Esophagus (tissue), 2 donors: ENCODE results near the gene CDH24. TPM values are rescaled to one million over a fixed set of nuclear protein-coding genes. Genes with fewer than 3 reads are reported as not detected.
A peak's percentile ranks its signal among the peaks of the same experiment; 100 is the strongest.
"Not testable (repeated sequence)": the region's sequence is repeated elsewhere in the genome, so short reads cannot be mapped to it uniquely, and the experiment has no call there.

Experiments used
- H3K27ac ChIP-seq, 2 donors: one replicate each; pipeline ENCODE4 v1.5.1; 2013; ENCODE audit warnings: low read depth in 2 of 2, mild to moderate bottlenecking in 2 of 2, inconsistent platforms in 1 of 2, low read length in 1 of 2, moderate library complexity in 1 of 2
- H3K27me3 ChIP-seq, 2 donors: one replicate each; pipeline ENCODE4 v1.6.1; 2013; ENCODE audit warnings: low read length in 2 of 2, control low read depth in 1 of 2, mild to moderate bottlenecking in 1 of 2; ENCODE audit not compliant: insufficient read depth in 2 of 2, control insufficient read depth in 1 of 2
- H3K36me3 ChIP-seq, 2 donors: one replicate each; pipeline ENCODE4 v1.6.1; 2013; ENCODE audit warnings: low read length in 1 of 2; ENCODE audit not compliant: control insufficient read depth in 2 of 2, insufficient read depth in 2 of 2
- H3K4me1 ChIP-seq, 2 donors: one replicate each; pipeline ENCODE4 v1.6.1; 2013; ENCODE audit warnings: low read length in 1 of 2; ENCODE audit not compliant: control insufficient read depth in 2 of 2, insufficient read depth in 2 of 2
- H3K4me3 ChIP-seq, 2 donors: one replicate each; pipeline ENCODE4 v1.5.1; 2013; ENCODE audit warnings: low read length in 2 of 2, mild to moderate bottlenecking in 2 of 2, low read depth in 1 of 2, moderate library complexity in 1 of 2
- H3K9me3 ChIP-seq, 2 donors: one replicate each; pipeline ENCODE4 v1.6.1; 2013; ENCODE audit warnings: mild to moderate bottlenecking in 2 of 2, low read depth in 1 of 2, low read length in 1 of 2, moderate library complexity in 1 of 2; ENCODE audit not compliant: control insufficient read depth in 2 of 2, insufficient read depth in 1 of 2
- WGBS, 2 donors: extraction: QIAGEN DNeasy Blood & Tissue Kit; methylation state at CpG; one replicate each; pipeline ENCODE4 v1.1.7; 2013; 5-methylcytosine and 5-hydroxymethylcytosine counted together
- polyA plus RNA-seq, 2 donors: library from polyadenylated mRNA; stranded (reverse); fragments of 200-250 nt; gene quantifications; one replicate each; pipeline ENCODE4 v1.2.3, GENCODE V29; 2013
- donor health status: healthy with polysubstance abuse.
- donor health status: Bipolar disorder and iron deficiency.

CDH24 gene
- polyA plus RNA-seq, 2 donors = 4.2 to 7.4 TPM

DNA sequence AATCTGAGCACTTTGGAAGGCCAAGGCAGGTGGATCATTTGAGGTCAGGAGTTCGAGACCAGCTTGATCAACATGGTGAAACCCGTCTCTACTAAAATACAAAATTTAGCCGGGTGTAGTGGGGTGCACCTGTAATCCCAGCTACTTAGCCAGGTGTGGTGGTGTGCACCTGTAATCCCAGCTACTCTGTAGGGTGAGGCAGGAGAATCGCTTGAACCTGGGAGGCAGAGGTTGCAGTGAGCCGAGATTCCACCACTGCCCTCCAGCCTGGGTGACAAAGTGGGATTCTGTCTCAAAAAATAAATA lies 43.6 kb downstream of the CDH24 start:
- not testable (repeated sequence) for H3K4me1 ChIP-seq, H3K4me3 ChIP-seq, H3K36me3 ChIP-seq, H3K9me3 ChIP-seq, H3K27me3 ChIP-seq, H3K27ac ChIP-seq
- WGBS, 2 donors = 94 to 96% methylated on average over 5 of the region's 5 CpGs

DNA sequence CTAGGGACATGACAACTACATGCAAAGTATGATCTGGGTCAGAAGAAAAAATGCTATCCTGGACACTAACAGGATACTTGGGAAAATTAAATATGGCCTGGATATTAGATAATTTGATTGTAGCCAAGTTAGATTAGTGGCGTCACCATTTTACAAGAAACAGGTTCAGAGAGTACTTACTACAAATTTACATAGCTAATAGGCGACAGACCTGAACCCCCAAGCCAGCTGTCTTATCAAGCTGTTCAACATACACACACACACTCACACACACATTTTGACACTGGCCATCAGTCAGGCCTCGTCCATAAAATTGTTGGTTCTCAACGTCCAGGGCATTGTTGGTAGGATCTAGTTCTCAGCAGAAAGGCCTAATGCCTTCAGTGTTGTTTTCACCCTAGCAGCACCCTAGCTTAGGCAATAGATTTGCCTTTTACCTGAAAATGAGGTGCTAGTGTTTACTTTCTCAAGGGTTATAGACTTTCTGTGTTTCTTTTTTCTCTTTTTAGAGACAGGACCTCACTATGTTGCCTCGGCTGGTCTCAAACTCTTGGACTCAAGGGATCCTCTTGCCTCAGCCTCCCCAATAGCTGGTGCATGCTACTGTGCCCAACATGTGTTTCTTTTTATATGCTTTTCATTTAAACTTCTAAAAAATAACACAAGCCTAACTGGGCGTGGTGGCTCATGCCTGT lies 44.1 kb downstream of the CDH24 start:
- H3K36me3 ChIP-seq = no peaks in the 10 kb centered on the region
- H3K27me3 ChIP-seq = no peaks in the 10 kb centered on the region
- 67 to 76% methylated on average over 6 of the region's 6 CpGs for WGBS, 2 donors
- no peak overlapping the region for H3K4me3 ChIP-seq
- H3K4me1 ChIP-seq = no peaks in the 10 kb centered on the region
- H3K9me3 ChIP-seq = no peaks in the 10 kb centered on the region
- no peak overlapping the region for H3K27ac ChIP-seq

DNA sequence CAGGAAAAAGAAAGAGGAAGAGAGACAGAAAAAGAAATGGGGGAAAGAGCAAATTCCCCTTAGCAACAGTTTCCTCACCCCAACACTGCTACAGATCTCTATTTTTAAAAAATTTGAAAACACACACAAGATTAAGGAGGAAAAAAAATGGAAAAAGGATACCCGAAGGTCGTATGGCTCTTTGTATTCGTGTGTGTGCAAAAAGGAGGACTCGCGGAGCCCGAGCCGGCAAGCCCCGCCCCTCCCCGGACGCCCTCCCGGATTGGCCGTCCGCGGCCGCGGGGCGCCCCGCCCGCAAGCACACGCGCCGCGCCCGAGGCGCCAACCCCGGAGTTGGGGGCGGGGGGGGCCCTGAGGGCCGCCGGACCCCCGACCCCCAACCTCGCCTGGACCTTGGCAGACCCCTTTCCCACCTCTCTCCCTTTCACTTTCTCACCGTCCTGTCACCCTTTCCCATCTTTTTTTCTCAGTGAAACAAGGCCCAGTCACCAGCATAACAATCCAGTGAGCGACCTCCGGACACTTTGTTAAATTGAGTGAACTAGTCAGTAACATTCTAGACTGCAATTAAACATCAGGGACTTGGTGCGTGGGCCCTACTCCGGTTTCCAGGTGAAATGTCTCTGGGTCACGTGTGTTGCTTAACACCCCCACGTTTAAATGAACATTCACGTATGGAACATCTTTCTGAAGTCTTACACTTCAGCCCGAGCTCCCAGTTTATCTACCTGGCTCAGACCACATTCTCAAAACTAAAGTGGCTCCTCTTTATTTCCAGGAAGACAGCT lies 47.2 kb downstream of the CDH24 start, which contains the start of gene C14orf93:
Gene C14orf93 (minus strand): TSS at position 205 of the 788 bp plus-strand sequence. CDS start 11,120 bp downstream, outside the sequence.
- Histone ChIP-seq H3K27me3 (no peaks in the 10 kb centered on the region), H3K4me3 (peak within 1 kb of the TSS; percentile 61 to 62), H3K36me3 (no peaks in the 10 kb centered on the region), H3K27ac (peak within 1 kb of the TSS; percentile 87 to 94), H3K4me1 (no peaks in the 10 kb centered on the region), H3K9me3 (no peaks in the 10 kb centered on the region)
- 1 to 2% methylated on average over 39 to 40 of the region's 40 CpGs for WGBS, 2 donors

DNA sequence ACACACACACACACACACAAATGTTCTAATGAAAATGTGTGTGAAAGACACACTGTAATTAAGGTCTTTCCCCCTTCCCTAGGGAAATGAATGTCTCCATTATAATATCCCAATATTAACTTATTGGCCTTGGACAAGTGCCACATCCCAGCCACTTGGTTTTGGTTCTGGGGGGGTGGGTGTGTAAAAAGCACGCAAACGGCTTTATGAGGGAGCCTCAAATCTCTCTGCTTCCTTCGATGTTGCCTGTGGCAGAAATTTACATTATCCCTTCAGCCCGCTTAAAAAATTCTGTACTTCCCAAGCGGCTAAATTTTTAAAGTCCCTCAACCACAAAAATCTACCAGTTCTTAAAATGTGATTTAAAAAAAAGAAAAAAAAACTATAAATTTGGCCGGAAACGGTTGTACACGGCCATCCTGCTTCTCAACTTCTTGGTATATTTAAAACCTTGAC lies 47.8 kb downstream of the CDH24 start:
- peak overlapping the region; percentile 51 to 94 for H3K27ac ChIP-seq
- H3K4me1 ChIP-seq = no peaks in the 10 kb centered on the region
- no peaks in the 10 kb centered on the region for H3K27me3 ChIP-seq
- 16 to 18% methylated on average over 8 of the region's 8 CpGs for WGBS, 2 donors
- H3K4me3 ChIP-seq = peak overlapping the region in 1 of 2 donors; percentile 61
- H3K9me3 ChIP-seq = no peaks in the 10 kb centered on the region
- no peaks in the 10 kb centered on the region for H3K36me3 ChIP-seq

DNA sequence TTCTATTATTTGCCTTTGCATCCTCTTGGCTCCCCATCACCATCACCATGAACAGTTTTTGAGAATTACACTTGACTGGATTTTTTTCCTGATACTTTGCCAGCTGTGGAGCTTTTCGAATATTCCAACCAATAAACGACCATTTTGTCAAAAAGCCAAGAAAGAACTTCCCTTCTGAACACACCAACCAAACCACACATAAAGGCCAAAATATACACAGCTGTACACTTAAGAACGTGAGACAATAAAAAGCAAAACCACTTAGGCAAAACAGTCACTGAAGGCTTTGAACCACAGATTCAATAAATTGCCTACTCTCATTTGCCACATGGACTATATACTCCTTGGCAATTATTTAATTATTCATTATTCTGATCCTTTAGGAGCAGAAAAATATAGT lies 48.5 kb downstream of the CDH24 start:
- Histone ChIP-seq H3K36me3 (no peaks in the 10 kb centered on the region), H3K9me3 (no peaks in the 10 kb centered on the region), H3K27ac (no peak overlapping the region), H3K4me1 (no peaks in the 10 kb centered on the region), H3K27me3 (no peaks in the 10 kb centered on the region), H3K4me3 (no peak overlapping the region)
- WGBS, 2 donors = 24 to 37% methylated on average over 3 of the region's 3 CpGs

DNA sequence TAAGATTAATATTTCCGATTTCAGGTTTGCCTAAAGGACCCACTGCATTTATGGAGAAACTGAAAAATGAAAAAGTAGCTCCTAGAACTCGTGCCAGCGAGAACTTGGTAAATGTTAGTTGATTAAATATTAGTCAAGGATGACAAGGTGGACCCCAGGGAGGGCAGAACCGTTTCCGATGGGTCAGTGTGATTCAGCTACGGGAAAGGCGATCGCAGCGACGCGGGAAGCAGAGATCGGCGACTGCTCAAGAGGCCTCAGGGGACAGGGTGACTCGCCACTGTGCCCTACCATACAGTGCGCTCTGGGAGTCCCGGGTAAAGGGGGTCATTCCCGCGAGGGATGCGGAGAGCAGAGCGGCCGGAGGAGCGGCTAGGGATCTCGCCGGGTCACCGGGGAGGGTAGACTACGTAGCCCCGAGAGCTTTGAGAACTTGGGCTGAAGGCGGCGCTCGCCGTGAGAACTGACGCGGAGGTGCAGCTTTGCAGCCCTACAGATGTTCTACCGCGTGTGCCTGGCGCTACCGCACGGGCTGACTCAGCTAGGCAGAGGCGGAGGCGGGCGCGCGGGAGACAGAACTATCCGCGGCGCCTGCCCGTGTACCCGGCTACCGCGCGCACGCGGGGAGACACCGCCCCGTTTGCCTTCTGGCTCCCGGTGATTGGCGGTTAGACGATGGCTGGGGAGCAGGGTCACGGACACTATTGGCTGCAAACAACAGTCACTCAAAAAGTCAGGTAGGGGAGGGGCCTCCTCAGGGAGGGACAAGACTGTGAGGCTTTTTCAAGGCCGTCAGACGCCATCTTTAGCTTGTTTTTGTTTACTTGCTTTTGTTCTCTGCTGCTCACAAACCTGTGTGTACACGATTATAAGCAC lies 50.5 kb downstream of the CDH24 start:
- Histone ChIP-seq H3K36me3 (no peaks in the 10 kb centered on the region), H3K27me3 (no peaks in the 10 kb centered on the region), H3K4me1 (no peaks in the 10 kb centered on the region), H3K27ac (peak overlapping the region; percentile 93 to 99), H3K4me3 (peak overlapping the region; percentile 66 to 84), H3K9me3 (no peaks in the 10 kb centered on the region)
- WGBS, 2 donors = 1% methylated on average over 62 of the region's 62 CpGs

DNA sequence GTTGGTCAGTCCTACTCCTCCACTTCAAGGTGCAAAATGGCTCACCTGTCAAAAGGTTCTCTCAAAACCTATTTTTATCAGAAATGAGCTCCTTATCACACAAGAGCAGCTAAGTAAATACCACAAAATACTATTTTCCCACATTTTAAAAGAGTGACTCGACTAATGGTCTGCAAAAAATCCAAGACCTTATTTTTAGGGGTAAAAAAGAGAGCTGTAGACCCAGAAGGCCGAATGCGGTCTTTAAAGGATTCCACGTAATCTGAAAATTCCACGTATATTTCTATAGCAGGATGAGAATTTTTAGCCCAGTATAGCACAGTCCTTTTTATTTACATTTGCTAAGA lies 51.2 kb downstream of the CDH24 start:
- Histone ChIP-seq H3K27ac (peak overlapping the region; percentile 93 to 99), H3K4me1 (no peaks in the 10 kb centered on the region), H3K27me3 (no peaks in the 10 kb centered on the region), H3K9me3 (no peaks in the 10 kb centered on the region), H3K4me3 (peak overlapping the region in 1 of 2 donors; percentile 84), H3K36me3 (no peaks in the 10 kb centered on the region)
- WGBS, 2 donors = 40 to 51% methylated on average over 5 of the region's 5 CpGs

DNA sequence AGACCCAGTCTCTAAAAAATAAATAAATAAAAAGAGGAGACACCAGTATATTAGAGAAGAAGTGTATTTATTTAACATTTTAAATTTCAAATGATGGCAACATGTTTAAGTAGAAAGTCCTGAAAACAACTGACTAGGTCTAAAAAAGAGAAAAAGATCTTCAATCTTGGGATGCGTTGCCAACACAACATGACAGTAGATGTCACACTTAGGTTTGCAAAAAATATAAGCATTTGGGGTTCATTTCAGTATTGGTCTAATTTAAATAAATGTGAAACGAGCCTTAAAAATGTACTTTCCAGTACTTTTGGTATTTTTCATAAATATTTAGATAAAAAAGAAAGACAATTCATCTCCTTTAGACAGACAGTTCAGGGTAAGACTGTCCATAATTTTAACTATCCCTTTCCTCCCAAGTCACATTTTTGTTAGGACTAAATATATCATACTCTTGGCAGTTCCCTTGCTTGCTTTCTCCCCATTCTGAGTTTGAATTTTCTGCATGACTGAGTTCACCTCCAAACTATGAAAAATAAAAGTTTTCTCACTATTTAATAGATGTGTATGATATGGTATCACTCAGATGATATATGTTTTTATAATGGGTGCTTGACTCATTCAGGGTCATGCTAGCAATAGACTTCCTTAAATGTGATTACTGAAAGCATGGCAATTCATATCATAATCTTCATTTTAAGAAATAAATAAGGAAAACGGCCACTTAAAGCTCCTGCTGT lies 51.7 kb downstream of the CDH24 start:
- WGBS, 2 donors = 71 to 72% methylated on average over 3 of the region's 3 CpGs
- no peak overlapping the region for H3K27ac ChIP-seq
- H3K36me3 ChIP-seq = no peaks in the 10 kb centered on the region
- H3K9me3 ChIP-seq = no peaks in the 10 kb centered on the region
- peak overlapping the region in 1 of 2 donors; percentile 84 for H3K4me3 ChIP-seq
- no peaks in the 10 kb centered on the region for H3K27me3 ChIP-seq
- no peaks in the 10 kb centered on the region for H3K4me1 ChIP-seq

DNA sequence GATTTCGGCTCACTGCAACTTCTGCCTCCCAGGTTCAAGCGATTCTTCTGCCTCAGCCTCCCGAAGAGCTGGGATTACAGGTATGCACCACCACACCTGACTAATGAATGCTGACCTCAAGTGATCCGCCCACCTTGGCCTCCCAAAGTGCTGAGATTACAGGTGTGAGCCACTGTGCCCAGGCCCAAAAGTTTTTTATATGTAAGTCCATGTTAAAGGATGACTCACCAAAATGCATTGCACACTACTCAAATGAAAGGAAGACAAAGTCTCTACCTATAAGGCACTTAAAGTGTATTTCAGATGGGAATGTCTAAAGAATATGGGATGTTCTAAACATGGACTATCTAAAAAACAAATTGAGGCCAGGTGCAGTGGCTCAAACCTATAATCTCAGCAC lies 53.0 kb downstream of the CDH24 start:
- not testable (repeated sequence) for H3K27me3 ChIP-seq, H3K27ac ChIP-seq, H3K4me1 ChIP-seq, H3K36me3 ChIP-seq, H3K4me3 ChIP-seq, H3K9me3 ChIP-seq
- WGBS, 2 donors = 95 to 98% methylated on average over 4 of the region's 4 CpGs
